HEK293T (cell line): ENCODE results near the gene IRF6.

ENCODE experiments used
- CTCF ChIA-PET: fragments of 350-600 bp; formaldehyde crosslinking; extraction: SDS; loops from one replicate; lab custom pipeline; 2021; ENCODE audit warnings: antibody characterized with exemption, inconsistent platforms; lab: Yijun Ruan, JAX
- POLR2A ChIA-PET: fragments of 350-600 bp; formaldehyde crosslinking; extraction: SDS; loops from one replicate; lab custom pipeline; 2020; ENCODE audit warnings: antibody characterized with exemption, inconsistent platforms; lab: Yijun Ruan, JAX
- DNase-seq: peaks from one replicate; pipeline ENCODE4 v3.0.0; 2012; ENCODE audit warnings: mixed read lengths; ENCODE audit errors: extremely low spot score
- ARNT ChIP-seq: fragments of 450-650 bp; IDR thresholded peaks from 2 replicates; pipeline ENCODE4 v1.6.1; 2017; ENCODE audit warnings: mild to moderate bottlenecking
- BHLHE40 ChIP-seq: fragments of 450-650 bp; IDR thresholded peaks from 2 replicates; pipeline ENCODE4 v1.6.1; 2016; ENCODE audit warnings: mild to moderate bottlenecking, moderate library complexity, borderline replicate concordance
- CTBP1 ChIP-seq: fragments of 450-650 bp; IDR thresholded peaks from 2 replicates; pipeline ENCODE4 v1.6.1; 2016; ENCODE audit warnings: borderline replicate concordance
- ELF4 ChIP-seq: fragments of 450-650 bp; IDR thresholded peaks from 2 replicates; pipeline ENCODE4 v1.6.1; 2017; ENCODE audit warnings: antibody characterized with exemption
- FOXA1 ChIP-seq: fragments of 450-650 bp; IDR thresholded peaks from 2 replicates; pipeline ENCODE4 v1.6.1; 2016; ENCODE audit warnings: mild to moderate bottlenecking
- FOXK2 ChIP-seq: fragments of 450-650 bp; IDR thresholded peaks from 2 replicates; pipeline ENCODE4 v1.6.1; 2016; ENCODE audit warnings: mild to moderate bottlenecking
- FOXM1 ChIP-seq: fragments of 450-650 bp; IDR thresholded peaks from 2 replicates; pipeline ENCODE4 v1.6.1; 2017; ENCODE audit warnings: mild to moderate bottlenecking, borderline replicate concordance
- HDGF ChIP-seq: fragments of 450-650 bp; IDR thresholded peaks from 2 replicates; pipeline ENCODE4 v1.6.1; 2017; ENCODE audit warnings: antibody characterized with exemption, borderline replicate concordance
- L3MBTL2 ChIP-seq: fragments of 450-650 bp; conservative IDR thresholded peaks from 2 replicates; pipeline ENCODE4 v1.6.1; 2016; ENCODE audit warnings: mild to moderate bottlenecking
- LEF1 ChIP-seq: fragments of 450-650 bp; IDR thresholded peaks from 2 replicates; pipeline ENCODE4 v1.6.1; 2017; ENCODE audit warnings: mild to moderate bottlenecking, borderline replicate concordance
- NFRKB ChIP-seq: fragments of 450-650 bp; IDR thresholded peaks from 2 replicates; pipeline ENCODE4 v1.6.1; 2016; ENCODE audit warnings: mild to moderate bottlenecking, moderate library complexity
- SP1 ChIP-seq: fragments of 450-650 bp; IDR thresholded peaks from 2 replicates; pipeline ENCODE4 v1.6.1; 2017
- SUZ12 ChIP-seq: fragments of 450-650 bp; IDR thresholded peaks from 2 replicates; pipeline ENCODE4 v1.6.1; 2016; ENCODE audit warnings: mild to moderate bottlenecking
- TARDBP ChIP-seq: fragments of 450-650 bp; IDR thresholded peaks from 2 replicates; pipeline ENCODE4 v1.6.1; 2016
- ZNF384 ChIP-seq: fragments of 450-650 bp; IDR thresholded peaks from 2 replicates; pipeline ENCODE4 v1.6.1; 2016
- TF ChIP-seq, protein P1 (sequence below): fragments of 450-650 bp; IDR thresholded peaks from 2 replicates; pipeline ENCODE4 v1.6.1; 2016

IRF6 gene

DNA sequence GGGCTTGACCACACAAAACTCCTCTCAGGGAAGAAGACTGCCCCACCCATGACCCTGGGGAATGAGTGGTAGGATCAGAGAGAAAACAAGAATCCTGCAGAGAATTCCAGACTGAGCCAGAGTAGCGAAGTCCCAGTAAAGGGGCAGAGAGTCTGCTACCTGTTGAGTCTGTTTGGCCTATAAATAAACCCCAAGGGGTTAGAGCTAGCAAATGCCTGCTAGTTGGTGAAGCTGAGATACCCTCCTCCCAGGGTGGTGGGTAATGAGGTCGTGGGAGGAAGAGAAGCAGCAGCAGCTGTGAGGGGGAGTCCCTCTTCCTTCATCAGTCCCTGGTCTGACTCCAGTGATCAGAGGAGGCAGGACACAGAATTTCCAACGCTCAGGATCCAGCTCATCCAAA lies 47.5 kb downstream of the IRF6 start:
- POLR2A ChIA-PET: no interaction called here
- no peak for DNase-seq
- CTCF ChIA-PET: no interaction called here
- TF ChIP-seq, protein P1, sequence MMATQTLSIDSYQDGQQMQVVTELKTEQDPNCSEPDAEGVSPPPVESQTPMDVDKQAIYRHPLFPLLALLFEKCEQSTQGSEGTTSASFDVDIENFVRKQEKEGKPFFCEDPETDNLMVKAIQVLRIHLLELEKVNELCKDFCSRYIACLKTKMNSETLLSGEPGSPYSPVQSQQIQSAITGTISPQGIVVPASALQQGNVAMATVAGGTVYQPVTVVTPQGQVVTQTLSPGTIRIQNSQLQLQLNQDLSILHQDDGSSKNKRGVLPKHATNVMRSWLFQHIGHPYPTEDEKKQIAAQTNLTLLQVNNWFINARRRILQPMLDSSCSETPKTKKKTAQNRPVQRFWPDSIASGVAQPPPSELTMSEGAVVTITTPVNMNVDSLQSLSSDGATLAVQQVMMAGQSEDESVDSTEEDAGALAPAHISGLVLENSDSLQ: no peak
- TF ChIP-seq SUZ12 (no peak), CTBP1 (no peak), HDGF (no peak)

DNA sequence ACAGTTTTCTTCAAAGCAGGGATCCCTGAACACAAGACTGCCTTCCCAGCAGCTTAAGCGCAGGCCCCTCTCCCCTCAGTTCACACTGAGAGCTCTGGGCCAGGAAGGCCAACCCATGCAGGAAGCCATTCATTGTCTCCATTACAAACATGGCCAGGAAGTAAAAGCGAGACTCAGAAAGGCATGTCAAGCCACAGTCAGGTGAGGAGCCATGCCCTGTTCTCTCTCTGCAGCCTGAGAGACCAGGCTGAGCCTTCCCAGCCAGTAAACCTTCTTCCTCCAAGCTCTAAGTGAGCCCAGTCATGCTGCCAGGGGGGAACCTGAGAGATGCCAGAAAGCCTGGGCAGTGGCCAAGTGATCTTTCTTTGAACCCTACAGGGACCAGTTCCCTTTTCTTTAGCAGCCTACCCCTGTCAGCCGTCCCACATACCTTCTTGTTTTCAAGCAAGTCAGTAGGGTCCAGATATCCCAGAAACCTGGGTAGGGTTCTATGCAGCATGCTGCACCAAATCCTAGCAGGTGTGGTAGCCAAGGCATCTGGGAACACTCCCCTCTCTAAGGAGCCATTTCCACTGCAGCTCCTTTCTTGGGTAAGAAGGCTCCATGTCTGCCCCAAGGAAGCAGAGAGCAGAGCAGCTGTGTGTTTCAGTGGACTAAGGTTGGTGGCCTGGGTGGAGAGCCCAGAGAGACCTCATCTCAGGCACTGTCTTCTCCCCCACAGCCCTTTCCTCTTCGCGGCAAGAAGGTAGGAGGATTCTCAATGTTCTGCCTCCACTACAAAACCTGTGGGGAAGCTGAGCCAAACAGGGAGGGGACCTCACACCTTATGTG lies 49.1 kb downstream of the IRF6 start:
- POLR2A ChIA-PET: no interaction called here
- CTCF ChIA-PET: no interaction called here
- DNase-seq: no peak
- TF ChIP-seq FOXK2: no peak
- no peak for TF ChIP-seq ARNT
- TF ChIP-seq HDGF: no peak
- TF ChIP-seq SUZ12: no peak
- TF ChIP-seq, protein P1: no peak
- no peak for TF ChIP-seq ZNF384

DNA sequence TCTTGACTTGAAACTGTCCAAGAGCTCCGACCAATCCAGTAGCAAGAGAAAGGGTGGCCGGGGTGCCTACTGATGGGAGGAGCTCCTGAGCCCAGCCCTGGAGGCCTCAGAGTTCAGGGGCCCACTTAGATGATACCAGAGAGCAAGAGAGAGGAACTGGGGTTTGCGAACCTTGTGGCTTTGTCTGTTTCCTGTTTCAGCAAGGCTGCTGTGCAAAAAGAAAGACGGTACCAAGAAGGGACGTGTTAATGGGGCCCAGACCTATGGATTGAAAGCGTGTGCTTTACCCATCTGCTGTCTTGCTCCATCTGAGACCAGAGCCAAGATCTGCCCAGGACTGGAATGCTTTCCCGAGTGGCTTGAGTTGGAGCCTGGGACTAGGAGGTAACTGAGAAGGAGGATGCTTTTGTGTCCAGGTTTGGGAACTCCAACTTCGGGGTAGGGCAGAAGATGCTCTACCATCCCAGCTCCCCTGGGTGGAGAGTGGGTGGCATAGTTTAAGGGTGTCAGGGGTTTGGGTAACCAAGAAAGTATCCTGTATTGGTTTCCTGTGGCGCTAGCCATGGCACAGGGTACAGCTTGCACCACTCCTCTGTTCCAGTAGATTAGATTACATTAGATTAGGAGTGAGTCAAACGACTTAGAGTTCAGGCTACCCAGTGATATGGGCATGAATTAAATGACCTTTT lies 49.9 kb downstream of the IRF6 start, which contains the start of gene TRAF3IP3:
TRAF3IP3 (plus strand) TSS at position 128 of the 689 bp plus-strand sequence. CDS start 3,987 bp downstream, outside the sequence.
- TF ChIP-seq L3MBTL2 (no peak), ARNT (no peak), SUZ12 (no peak), ELF4 (no peak), ZNF384 (no peak), FOXK2 (no peak), HDGF (no peak), SP1 (no peak), BHLHE40 (no peak), NFRKB (no peak), FOXM1 (no peak), TARDBP (no peak), CTBP1 (no peak), FOXA1 (no peak), LEF1 (no peak)
- TF ChIP-seq, protein P1: no peak
- no peak for DNase-seq
- CTCF ChIA-PET: no interaction called here
- POLR2A ChIA-PET: no interaction called here

GRCh38 chr1:209755256-209755655 lies 50.7 kb downstream of the IRF6 start:
- CTCF ChIA-PET: no interaction called here
- no peak for TF ChIP-seq HDGF
- TF ChIP-seq TARDBP: no peak
- TF ChIP-seq, protein P1: no peak
- no peak for TF ChIP-seq L3MBTL2
- no peak for TF ChIP-seq LEF1
- no peak for TF ChIP-seq FOXA1
- TF ChIP-seq ARNT: no peak
- TF ChIP-seq CTBP1: no peak
- no peak for TF ChIP-seq SP1
- TF ChIP-seq FOXK2: no peak
- TF ChIP-seq FOXM1: no peak
- no peak for TF ChIP-seq SUZ12
- DNase-seq: no peak
- POLR2A ChIA-PET: no interaction called here

- no peak for DNase-seq
- CTCF ChIA-PET: no interaction called here
- POLR2A ChIA-PET: no interaction called here
- no peak for TF ChIP-seq CTBP1
- TF ChIP-seq, protein P1: no peak
- TF ChIP-seq LEF1: no peak
- no peak for TF ChIP-seq SUZ12
- TF ChIP-seq NFRKB: no peak
- TF ChIP-seq FOXM1: no peak
- no peak for TF ChIP-seq SP1
- no peak for TF ChIP-seq HDGF
These were observed 53.1 kb downstream of the IRF6 start for GRCh38 chr1:209752890-209753289.
